ENCODE results near the gene ASPHD2. TPM values are rescaled to one million over a fixed set of nuclear protein-coding genes. Genes with fewer than 3 reads are reported as not detected.
A peak's percentile ranks its signal among the peaks of the same experiment; 100 is the strongest.

The ASPHD2 gene
- total RNA-seq, 1 donor from 2014 or later, result 0.13 TPM

- no peak for DNase-seq (ENCODE audit: low spot score)
- no peak for ATAC-seq
These were observed 16.7 kb downstream of the ASPHD2 start for GRCh38 chr22:26445577-26446275.

DNA sequence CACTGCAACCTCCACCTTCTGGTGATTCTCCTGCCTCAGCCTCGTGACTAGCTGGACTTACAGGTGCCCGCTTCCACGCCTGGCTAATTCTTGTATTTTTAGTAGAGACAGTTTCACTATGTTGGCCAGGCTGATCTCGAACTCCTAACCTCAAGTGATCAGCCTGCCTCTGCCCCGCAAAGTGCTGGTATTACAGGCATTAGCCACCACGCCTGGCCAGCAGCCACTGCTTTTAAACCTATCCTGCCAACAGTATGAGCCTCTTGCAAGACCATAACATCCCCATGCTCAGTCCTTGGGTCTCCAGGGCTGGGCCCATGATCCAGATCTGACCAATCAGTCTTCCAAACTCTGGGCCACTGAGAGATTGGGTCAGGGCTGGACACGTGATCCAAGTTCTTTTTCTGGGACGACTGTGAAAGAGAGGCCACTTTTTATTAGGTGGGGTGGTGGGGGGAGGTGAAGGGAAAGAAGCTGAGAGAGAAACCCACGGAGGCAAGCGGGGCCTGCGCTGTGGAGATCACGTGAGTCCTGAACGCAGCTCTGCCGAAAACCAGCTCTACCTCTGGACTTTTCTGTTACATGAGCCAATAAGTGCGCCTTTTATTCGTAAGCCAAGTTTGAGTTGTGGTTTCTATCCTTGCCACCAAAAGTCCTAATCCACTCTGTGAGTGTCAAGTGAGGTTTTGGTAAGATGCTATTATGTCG, 17.9 kb downstream of the ASPHD2 start:
- ATAC-seq (no peak), DNase-seq (ENCODE audit: low spot score) (no peak)

DNA sequence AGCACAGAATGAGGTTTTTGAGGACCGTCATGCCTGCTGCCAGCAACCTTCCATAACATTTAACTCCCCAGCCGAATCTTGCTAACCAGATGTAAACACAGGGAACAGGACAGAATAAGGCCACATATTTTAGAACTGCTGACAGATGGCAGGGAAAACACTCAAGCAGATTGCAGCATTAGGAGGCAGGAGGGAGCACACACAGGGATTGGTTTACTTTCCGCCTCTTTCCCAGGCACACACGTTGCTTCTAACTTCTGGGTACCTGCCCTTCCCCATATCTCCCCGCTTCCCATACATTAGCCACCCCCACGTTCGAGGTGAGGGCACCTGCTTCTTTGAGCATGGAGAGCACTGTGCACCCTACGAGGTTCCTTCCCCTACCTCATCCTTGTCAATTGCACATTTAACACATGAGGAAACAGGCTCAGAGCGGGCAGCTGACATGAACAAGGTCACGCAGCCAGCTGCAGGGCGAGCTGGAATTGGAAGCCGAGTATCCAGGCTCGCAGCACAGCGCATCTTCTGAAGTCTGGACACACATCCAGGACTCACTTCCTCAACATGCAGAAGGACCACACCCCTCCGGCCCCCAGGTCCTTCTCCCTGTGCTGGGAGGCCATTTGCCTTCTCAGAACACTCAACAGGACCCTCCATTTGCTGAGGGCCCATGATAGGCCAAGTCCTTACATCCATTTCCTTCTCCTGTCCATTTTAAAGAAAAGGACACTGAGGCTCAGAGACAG, 18.7 kb downstream of the ASPHD2 start:
- ATAC-seq (no peak), DNase-seq (ENCODE audit: low spot score) (no peak)

DNA sequence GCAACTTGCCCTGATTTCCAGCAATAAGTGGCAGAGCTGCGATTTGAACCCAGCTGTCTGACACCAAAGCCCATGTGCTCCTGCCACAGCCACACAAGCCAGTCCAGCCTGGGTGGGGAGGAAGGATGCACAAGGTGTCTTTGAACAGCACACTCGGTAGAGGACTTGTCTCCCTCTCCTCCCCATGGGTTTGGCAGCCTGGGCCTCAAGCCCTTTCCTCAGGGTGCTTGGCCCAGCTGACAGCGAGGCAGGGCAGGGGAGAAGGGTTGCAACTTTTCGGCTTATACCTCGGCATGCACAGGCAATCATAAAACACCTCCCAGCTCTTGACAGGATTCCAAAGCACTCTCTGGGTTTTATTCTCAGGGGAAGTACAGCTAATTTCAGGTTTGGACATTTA, 19.3 kb downstream of the ASPHD2 start:
- DNase-seq (ENCODE audit: low spot score) (no peak), ATAC-seq (no peak)

- ATAC-seq, result no peak
- no peak for DNase-seq (ENCODE audit: low spot score)
These were observed 19.9 kb downstream of the ASPHD2 start for GRCh38 chr22:26448941-26449340.

- no peak for ATAC-seq
- no peak for DNase-seq (ENCODE audit: low spot score)
These were observed 21.6 kb downstream of the ASPHD2 start for GRCh38 chr22:26450453-26451185.

DNA sequence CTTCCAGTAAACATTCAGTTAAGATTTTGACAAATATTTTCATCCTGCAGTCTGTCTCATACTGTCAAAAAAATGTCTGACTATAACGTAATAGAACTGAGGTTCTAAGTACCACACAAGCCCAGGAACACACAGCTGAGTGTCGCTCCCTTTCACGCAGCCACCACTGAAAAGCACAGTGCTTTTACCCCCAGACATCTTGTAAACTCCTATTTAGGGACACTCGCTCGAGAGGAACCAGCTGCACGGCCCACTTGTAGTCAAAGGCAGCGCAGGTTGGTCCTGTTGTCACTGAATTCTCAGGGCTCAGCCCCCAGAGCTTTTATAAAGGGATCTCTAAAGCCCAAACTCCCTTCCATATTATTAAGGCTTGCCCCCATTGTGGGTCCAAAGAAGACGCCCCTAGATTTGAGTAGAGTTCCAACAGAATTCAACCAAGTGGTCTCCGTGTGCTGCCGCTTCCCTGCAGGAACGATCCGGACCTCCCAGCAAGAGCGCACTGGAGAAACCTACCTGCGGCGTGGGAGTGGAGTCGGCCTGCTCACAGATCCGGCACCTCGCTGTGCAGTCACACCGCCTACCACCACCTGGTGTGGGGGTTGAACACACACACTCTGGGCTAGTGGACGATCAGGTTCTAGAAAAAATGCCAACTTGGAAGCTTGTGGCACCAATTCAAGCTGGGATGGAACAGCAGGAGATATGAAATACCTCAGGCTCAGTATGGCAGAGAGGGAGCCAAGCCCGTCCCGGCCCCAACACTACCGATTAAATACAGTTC, 23.4 kb downstream of the ASPHD2 start:
- ATAC-seq (no peak), DNase-seq (ENCODE audit: low spot score) (no peak)

DNA sequence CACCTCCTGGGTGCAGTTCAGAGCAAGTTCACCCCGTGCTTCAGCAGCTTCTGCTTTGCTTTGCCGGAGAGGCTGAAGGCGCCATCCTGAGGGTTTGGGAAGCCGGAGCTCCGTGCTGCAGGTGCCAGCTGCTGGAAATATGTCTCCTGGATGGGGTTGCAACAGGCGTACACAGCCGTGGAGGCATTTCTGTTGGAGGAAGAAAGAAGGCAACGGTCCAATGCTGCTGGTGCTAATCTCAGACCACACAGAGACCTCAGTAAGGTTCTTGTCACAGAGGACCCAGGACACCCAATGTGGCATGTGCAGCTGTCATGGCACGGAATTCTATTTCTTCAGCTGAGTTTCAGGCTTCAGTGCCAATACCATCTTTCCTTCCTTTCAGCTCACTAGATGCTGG, 24.2 kb downstream of the ASPHD2 start:
- ATAC-seq (no peak), DNase-seq (ENCODE audit: low spot score) (no peak)

- ATAC-seq, result no peak
- DNase-seq (ENCODE audit: low spot score), result no peak
These were observed 24.9 kb downstream of the ASPHD2 start for GRCh38 chr22:26453812-26454500.

- no peak for DNase-seq (ENCODE audit: low spot score)
- ATAC-seq, result no peak
These were observed 28.7 kb downstream of the ASPHD2 start for GRCh38 chr22:26457661-26458272.

DNA sequence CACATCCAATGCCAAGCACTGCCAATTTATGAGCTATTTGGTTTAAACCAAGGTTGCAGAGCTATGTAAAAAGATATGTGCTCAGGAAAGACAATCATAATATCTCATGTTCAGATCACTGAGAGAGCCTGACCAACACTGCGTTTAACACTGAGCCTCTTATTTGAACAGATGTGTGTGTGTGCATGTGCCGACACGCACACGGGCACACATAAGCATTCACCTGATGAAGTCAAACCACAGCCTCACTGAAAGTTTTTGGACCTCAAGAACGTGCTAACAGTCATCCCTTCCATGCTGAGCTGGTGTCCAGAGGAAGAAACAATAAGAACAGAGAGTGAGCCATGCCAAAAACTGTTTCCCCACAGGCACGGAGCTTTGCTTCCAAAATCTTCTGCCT, 31.1 kb downstream of the ASPHD2 start:
- ATAC-seq (no peak), DNase-seq (ENCODE audit: low spot score) (no peak)

DNA sequence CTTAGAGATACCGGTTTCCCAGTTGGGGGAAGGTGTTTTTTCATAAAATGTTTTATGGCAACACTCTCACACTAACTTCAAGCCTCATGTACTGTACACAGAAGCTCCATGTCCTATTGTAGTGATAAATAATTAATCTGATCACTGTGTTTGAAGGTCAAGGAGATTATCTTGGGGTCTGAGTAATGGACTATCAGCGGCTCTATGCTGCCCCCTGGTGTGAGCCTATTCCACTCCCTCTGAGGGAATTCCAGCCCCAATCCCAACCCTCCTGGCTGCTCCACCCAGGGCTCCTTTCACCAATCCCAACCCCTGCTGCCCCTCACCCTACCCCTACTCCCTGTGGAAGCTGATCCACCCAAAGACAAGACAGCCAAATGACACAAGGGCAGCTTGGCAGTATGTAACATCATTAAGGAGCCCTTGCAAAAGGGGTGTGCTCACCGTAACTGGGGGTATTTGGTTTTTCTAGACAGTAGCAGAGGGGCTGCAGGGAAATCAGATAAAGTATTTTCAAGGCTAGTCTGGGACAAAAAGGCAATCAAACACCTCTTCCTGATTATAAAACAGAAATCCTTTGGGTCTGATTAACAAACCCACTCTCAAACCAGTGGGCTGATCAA, 32.2 kb downstream of the ASPHD2 start:
- ATAC-seq (peak; percentile 85), DNase-seq (ENCODE audit: low spot score) (no peak)

GRCh38 chr22:26462051-26462450, 33.0 kb downstream of the ASPHD2 start:
- ATAC-seq (no peak), DNase-seq (ENCODE audit: low spot score) (no peak)

DNA sequence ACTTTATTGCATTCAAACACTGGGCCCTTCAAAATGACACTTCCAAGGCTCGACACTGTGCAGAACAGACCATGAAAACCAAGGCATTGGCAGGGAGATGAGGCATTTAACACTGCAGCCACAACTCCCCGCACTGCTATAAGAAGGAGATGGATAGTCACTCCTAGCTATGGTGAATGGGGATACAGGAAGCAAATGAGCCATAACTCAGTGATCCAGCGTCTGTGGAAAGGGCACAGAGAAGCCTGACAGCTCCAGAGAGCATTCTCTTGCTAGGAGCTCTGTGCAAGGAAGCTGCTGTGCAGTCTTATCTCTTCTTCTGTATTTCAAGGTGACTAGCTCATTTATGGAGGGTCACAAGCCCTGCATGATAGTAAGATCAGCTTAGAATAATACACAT, 33.6 kb downstream of the ASPHD2 start:
- ATAC-seq, result no peak

DNA sequence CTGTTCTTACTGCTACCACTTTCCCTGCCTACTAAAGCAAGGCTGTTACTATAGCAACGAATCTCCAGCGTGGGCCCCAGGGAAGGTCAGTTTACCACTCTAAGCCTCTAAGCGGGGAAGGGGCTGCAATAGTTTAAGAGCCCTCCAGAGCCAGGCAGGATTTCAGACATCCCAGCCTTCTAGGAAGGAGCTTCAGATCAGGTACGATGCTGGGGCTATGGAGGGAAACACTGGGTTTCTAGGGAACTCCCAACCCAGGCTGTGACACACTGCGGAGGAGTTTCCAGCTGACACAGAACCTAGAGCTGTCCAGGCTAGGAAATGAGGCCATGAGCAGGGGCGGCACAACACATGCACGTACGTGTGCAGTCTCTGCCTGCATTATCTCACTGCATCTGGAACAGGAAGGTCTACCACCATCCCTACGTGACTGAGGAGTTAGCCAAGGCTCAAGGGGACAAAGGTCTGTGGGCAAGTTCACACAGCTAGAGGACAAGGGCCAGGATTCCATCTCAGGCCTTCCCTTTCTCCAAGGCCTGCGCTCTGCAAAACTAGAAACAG, 34.1 kb downstream of the ASPHD2 start:
- peak; percentile 69 for ATAC-seq
- no peak for DNase-seq (ENCODE audit: low spot score)

More for the DNA sequence above, 33.6 kb downstream of the ASPHD2 start:
- DNase-seq (ENCODE audit: low spot score), result no peak

DNA sequence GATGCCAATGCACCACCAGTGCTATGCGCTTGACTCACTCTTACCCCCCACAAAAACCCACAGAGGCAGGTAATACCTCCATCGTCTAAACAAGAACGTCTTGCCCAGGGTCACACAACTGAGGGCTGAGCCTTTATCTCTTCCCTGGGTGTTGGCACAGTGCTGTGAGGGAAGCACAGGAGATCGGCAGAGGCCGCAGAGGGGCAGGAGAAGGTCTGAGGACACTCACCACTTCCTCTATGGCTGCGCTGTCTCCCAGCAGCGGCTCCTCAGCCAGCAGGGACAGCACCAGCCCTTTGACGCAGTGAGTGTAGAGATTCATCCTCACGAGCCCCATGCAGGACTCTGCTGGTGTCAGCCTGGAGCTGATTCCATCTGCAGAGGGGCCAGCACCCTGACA, 34.6 kb downstream of the ASPHD2 start:
- DNase-seq (ENCODE audit: low spot score) (no peak), ATAC-seq (no peak)

GRCh38 chr22:26464312-26464711, 35.3 kb downstream of the ASPHD2 start:
- no peak for DNase-seq (ENCODE audit: low spot score)
- ATAC-seq, result no peak

DNA sequence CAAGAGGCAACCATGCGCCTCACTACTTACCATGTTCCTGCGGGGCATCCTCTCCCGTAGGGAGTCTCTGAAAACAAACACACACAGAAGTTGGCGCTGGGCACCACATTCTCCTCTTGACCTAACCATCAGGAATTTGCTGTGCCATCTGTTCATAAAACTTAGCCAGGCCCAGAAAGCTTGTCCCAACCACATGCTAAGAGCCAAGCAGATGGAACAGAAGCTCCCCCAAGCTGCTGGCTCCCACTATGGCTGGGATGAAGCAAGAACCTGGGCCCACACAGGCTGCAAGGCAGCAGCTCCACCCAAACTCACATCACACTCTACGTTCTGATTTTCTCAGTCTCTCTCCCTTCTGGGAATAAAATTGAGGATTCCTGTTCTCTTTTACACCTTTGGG, 37.1 kb downstream of the ASPHD2 start:
- ATAC-seq (no peak), DNase-seq (ENCODE audit: low spot score) (no peak)

DNA sequence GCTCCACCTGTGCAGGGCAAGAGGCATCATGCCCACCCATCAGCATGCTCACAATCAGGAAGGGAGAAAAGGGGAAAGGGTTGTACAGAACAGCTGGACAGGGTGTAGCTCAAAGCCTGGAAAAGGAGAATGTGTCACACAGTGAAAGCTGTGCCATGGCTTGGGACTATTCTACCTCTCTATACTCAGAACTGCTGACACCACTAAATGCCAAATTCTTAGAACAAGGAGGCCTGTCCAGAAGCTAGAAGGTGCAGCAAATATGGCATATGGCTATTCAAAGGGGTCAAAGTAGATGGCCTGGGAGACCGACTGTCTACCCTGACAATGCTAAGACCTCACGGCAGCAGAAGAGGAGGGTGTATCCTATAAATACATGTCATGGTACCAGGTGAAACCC, 41.7 kb downstream of the ASPHD2 start:
- ATAC-seq (no peak), DNase-seq (ENCODE audit: low spot score) (no peak)

Measured in left lobe of liver (tissue), 2 donors.